HepG2 (cell line): ENCODE measurements around the gene BIK. TPM values are rescaled to one million over a fixed set of nuclear protein-coding genes. Genes with fewer than 3 reads are reported as not detected.

ENCODE experiments used
- ATAD3A ChIP-seq: sonication (generic); formaldehyde crosslinking; IDR thresholded peaks from 2 replicates; pipeline ENCODE4 v1.4.0; 2020; ENCODE audit warnings: missing genetic modification reagents
- CBX1 ChIP-seq: IDR thresholded peaks from one replicate; pipeline ENCODE4 v1.6.1; 2016; ENCODE audit warnings: antibody characterized with exemption, low read depth
- ELF4 ChIP-seq: sonication (generic); formaldehyde crosslinking; IDR thresholded peaks from 2 replicates; pipeline ENCODE4 v1.5.0; 2020; ENCODE audit warnings: missing genetic modification reagents, mild to moderate bottlenecking, moderate library complexity, borderline replicate concordance
- IRF2 ChIP-seq: IDR thresholded peaks from 2 replicates; pipeline ENCODE4 v1.6.1; 2018; ENCODE audit warnings: missing genetic modification reagents, missing compliant biosample characterization
- MBD4 ChIP-seq: IDR thresholded peaks from 2 replicates; pipeline ENCODE4 v1.6.1; 2012; ENCODE audit warnings: low read length, inconsistent platforms, borderline replicate concordance
- MED1 ChIP-seq: sonication (generic); formaldehyde crosslinking; IDR thresholded peaks from 2 replicates; pipeline ENCODE4 v1.4.0; 2020; ENCODE audit warnings: missing genetic modification reagents
- SMARCC2 ChIP-seq: fragments of 450-650 bp; IDR thresholded peaks from 2 replicates; pipeline ENCODE4 v1.6.1; 2017; ENCODE audit warnings: antibody characterized with exemption, mild to moderate bottlenecking
- STAG1 ChIP-seq: sonication (generic); formaldehyde crosslinking; IDR thresholded peaks from 2 replicates; pipeline ENCODE4 v1.4.0; 2020; ENCODE audit warnings: missing genetic modification reagents
- ZNF530 ChIP-seq: sonication (generic); formaldehyde crosslinking; IDR thresholded peaks from 2 replicates; pipeline ENCODE4 v1.5.0; 2020; ENCODE audit warnings: low read depth, mild to moderate bottlenecking, missing genetic modification reagents
- ZNF563 ChIP-seq: sonication (generic); formaldehyde crosslinking; IDR thresholded peaks from 2 replicates; pipeline ENCODE4 v1.8.0; 2022; ENCODE audit warnings: mild to moderate bottlenecking, moderate library complexity, missing genetic modification reagents
- ZNF570 ChIP-seq: sonication (generic); formaldehyde crosslinking; IDR thresholded peaks from 2 replicates; pipeline ENCODE4 v1.4.0; 2020; ENCODE audit warnings: mild to moderate bottlenecking, missing genetic modification reagents, borderline replicate concordance
- ZNF672 ChIP-seq: sonication (generic); formaldehyde crosslinking; IDR thresholded peaks from 2 replicates; pipeline ENCODE4 v1.8.1; 2022; ENCODE audit warnings: missing genetic modification reagents
- ZNF777 ChIP-seq: sonication (generic); formaldehyde crosslinking; IDR thresholded peaks from 2 replicates; pipeline ENCODE4 v1.4.0; 2020; ENCODE audit warnings: missing genetic modification reagents
- ZNF781 ChIP-seq: sonication (generic); formaldehyde crosslinking; IDR thresholded peaks from 2 replicates; pipeline ENCODE4 v1.5.1; 2020; ENCODE audit warnings: borderline replicate concordance, mild to moderate bottlenecking, missing genetic modification reagents; ENCODE audit errors: not compliant biosample characterization
- ZNF83 ChIP-seq: sonication (generic); formaldehyde crosslinking; IDR thresholded peaks from 2 replicates; pipeline ENCODE4 v1.4.0; 2020; ENCODE audit warnings: missing genetic modification reagents, mild to moderate bottlenecking, borderline replicate concordance
- ZSCAN22 ChIP-seq: sonication (generic); formaldehyde crosslinking; IDR thresholded peaks from 2 replicates; pipeline ENCODE4 v1.4.0; 2020; ENCODE audit warnings: mild to moderate bottlenecking, missing genetic modification reagents
- polyA plus RNA-seq, 8 experiments: library from polyadenylated mRNA; depleted of rRNA in 3 of 8; stranded (reverse) in 7 of 8; unstranded in 1 of 8; fragments of >200 nt; fragmentation: Illumina TruSeq in 4 of 8; extraction: Trizol in 4 of 8; gene quantifications; 2 replicates each; pipeline versions ENCODE4 v1.2.1 to v1.2.3, GENCODE V29; 2011 to 2016; ENCODE audit warnings: low read depth in 4 of 8, missing spikeins in 1 of 8, mixed read lengths in 1 of 8; ENCODE audit not compliant: insufficient read depth in 1 of 8
- total RNA-seq, 5 experiments: library from RNA; depleted of rRNA; stranded (reverse); fragments of >200 nt; fragmentation: Illumina TruSeq; extraction: Trizol; gene quantifications; 2 replicates each; pipeline ENCODE4 v1.2.3, GENCODE V29; 2016; ENCODE audit warnings: low read depth in 1 of 5
- TF ChIP-seq, protein P1 (sequence below): IDR thresholded peaks from 2 replicates; pipeline ENCODE4 v1.6.1; 2016; ENCODE audit warnings: missing biosample characterization, missing genetic modification reagents, low read depth
- TF ChIP-seq, protein P2 (sequence below): sonication (generic); formaldehyde crosslinking; IDR thresholded peaks from 2 replicates; pipeline ENCODE4 v1.4.0; 2020; ENCODE audit warnings: missing genetic modification reagents
- TF ChIP-seq, protein P3 (sequence below): IDR thresholded peaks from 2 replicates; pipeline ENCODE4 v1.6.1; 2016; ENCODE audit warnings: low read depth, borderline replicate concordance
- TF ChIP-seq, protein P4 (sequence below): sonication (generic); formaldehyde crosslinking; IDR thresholded peaks from 2 replicates; pipeline ENCODE4 v1.4.0; 2020; ENCODE audit warnings: missing genetic modification reagents
- TF ChIP-seq, protein P5 (sequence below): sonication (generic); formaldehyde crosslinking; IDR thresholded peaks from 2 replicates; pipeline ENCODE4 v1.5.0; 2020; ENCODE audit warnings: mild to moderate bottlenecking, missing genetic modification reagents, moderate library complexity

BIK gene
- total and polyA plus RNA-seq, 2 of the 13 experiments (the other 11 are each of a cell fraction or from before 2014, with no cell fraction given): 0.54 to 0.80 TPM

DNA sequence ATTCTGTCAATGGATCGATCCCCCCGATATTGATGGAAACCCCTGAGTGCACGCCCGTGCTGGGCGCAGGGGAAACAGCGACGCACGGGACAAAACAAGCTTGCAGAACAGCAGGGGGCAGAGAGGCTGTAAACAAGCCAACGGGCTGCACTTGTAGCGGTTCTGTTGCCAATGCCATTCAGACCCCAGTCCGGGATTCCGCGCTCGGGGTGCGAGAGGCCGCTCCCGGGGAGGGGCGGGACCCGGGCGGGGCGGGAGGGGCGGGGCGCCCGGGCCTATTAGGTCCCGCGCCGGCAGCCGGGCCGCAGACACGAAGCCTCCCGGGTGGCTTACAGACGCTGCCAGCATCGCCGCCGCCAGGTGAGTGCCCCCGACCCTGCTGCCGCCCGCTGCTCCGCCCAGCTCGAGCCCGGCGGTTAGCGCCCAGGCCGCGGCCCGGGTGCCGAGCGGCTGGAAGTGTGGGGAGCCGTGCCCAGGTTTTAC, at the start of gene BIK (continued):
- TF ChIP-seq ZNF777 (CRISPR knock-in tag): no peak; the same call in none of the 2 replicates
- TF ChIP-seq, protein P1, sequence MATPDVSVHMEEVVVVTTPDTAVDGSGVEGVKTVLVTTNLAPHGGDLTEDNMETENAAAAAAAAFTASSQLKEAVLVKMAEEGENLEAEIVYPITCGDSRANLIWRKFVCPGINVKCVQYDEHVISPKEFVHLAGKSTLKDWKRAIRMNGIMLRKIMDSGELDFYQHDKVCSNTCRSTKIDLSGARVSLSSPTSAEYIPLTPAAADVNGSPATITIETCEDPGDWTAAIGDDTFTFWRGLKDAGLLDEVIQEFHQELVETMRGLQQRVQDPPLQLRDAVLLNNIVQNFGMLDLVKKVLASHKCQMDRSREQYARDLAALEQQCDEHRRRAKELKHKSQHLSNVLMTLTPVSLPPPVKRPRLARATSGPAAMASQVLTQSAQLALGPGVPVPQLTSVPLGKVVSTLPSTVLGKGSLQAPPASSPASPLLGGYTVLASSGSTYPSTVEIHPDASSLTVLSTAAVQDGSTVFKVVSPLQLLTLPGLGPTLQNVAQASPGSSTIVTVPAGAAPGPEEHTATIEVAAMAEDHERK (CRISPR knock-in tag): no peak
- TF ChIP-seq, protein P2, sequence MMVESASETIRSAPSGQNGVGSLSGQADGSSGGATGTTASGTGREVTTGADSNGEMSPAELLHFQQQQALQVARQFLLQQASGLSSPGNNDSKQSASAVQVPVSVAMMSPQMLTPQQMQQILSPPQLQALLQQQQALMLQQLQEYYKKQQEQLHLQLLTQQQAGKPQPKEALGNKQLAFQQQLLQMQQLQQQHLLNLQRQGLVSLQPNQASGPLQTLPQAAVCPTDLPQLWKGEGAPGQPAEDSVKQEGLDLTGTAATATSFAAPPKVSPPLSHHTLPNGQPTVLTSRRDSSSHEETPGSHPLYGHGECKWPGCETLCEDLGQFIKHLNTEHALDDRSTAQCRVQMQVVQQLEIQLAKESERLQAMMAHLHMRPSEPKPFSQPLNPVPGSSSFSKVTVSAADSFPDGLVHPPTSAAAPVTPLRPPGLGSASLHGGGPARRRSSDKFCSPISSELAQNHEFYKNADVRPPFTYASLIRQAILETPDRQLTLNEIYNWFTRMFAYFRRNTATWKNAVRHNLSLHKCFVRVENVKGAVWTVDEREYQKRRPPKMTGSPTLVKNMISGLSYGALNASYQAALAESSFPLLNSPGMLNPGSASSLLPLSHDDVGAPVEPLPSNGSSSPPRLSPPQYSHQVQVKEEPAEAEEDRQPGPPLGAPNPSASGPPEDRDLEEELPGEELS (CRISPR knock-in tag): peak; percentile 30; the same call in 1 of the 2 replicates
- no peak for TF ChIP-seq SMARCC2
- TF ChIP-seq ATAD3A (CRISPR knock-in tag): no peak
- TF ChIP-seq ZSCAN22 (CRISPR knock-in tag): no peak
- TF ChIP-seq ZNF781: no peak
- TF ChIP-seq, protein P3, sequence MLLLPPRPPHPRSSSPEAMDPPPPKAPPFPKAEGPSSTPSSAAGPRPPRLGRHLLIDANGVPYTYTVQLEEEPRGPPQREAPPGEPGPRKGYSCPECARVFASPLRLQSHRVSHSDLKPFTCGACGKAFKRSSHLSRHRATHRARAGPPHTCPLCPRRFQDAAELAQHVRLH (CRISPR knock-in tag): no peak
- no peak for TF ChIP-seq ZNF530 (CRISPR knock-in tag)
- TF ChIP-seq MED1 (CRISPR knock-in tag): no peak
- no peak for TF ChIP-seq ELF4
- no peak for TF ChIP-seq IRF2
- TF ChIP-seq ZNF672 (CRISPR knock-in tag): no peak
- TF ChIP-seq CBX1: no peak
- TF ChIP-seq ZNF83 (CRISPR knock-in tag): no peak
- TF ChIP-seq ZNF563 (CRISPR knock-in tag): no peak
- TF ChIP-seq ZNF570 (CRISPR knock-in tag): no peak
- peak; percentile 47 for TF ChIP-seq STAG1
- TF ChIP-seq, protein P4, sequence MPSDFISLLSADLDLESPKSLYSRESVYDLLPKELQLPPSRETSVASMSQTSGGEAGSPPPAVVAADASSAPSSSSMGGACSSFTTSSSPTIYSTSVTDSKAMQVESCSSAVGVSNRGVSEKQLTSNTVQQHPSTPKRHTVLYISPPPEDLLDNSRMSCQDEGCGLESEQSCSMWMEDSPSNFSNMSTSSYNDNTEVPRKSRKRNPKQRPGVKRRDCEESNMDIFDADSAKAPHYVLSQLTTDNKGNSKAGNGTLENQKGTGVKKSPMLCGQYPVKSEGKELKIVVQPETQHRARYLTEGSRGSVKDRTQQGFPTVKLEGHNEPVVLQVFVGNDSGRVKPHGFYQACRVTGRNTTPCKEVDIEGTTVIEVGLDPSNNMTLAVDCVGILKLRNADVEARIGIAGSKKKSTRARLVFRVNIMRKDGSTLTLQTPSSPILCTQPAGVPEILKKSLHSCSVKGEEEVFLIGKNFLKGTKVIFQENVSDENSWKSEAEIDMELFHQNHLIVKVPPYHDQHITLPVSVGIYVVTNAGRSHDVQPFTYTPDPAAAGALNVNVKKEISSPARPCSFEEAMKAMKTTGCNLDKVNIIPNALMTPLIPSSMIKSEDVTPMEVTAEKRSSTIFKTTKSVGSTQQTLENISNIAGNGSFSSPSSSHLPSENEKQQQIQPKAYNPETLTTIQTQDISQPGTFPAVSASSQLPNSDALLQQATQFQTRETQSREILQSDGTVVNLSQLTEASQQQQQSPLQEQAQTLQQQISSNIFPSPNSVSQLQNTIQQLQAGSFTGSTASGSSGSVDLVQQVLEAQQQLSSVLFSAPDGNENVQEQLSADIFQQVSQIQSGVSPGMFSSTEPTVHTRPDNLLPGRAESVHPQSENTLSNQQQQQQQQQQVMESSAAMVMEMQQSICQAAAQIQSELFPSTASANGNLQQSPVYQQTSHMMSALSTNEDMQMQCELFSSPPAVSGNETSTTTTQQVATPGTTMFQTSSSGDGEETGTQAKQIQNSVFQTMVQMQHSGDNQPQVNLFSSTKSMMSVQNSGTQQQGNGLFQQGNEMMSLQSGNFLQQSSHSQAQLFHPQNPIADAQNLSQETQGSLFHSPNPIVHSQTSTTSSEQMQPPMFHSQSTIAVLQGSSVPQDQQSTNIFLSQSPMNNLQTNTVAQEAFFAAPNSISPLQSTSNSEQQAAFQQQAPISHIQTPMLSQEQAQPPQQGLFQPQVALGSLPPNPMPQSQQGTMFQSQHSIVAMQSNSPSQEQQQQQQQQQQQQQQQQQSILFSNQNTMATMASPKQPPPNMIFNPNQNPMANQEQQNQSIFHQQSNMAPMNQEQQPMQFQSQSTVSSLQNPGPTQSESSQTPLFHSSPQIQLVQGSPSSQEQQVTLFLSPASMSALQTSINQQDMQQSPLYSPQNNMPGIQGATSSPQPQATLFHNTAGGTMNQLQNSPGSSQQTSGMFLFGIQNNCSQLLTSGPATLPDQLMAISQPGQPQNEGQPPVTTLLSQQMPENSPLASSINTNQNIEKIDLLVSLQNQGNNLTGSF (CRISPR knock-in tag): no peak
- TF ChIP-seq MBD4: no peak
- TF ChIP-seq, protein P5, sequence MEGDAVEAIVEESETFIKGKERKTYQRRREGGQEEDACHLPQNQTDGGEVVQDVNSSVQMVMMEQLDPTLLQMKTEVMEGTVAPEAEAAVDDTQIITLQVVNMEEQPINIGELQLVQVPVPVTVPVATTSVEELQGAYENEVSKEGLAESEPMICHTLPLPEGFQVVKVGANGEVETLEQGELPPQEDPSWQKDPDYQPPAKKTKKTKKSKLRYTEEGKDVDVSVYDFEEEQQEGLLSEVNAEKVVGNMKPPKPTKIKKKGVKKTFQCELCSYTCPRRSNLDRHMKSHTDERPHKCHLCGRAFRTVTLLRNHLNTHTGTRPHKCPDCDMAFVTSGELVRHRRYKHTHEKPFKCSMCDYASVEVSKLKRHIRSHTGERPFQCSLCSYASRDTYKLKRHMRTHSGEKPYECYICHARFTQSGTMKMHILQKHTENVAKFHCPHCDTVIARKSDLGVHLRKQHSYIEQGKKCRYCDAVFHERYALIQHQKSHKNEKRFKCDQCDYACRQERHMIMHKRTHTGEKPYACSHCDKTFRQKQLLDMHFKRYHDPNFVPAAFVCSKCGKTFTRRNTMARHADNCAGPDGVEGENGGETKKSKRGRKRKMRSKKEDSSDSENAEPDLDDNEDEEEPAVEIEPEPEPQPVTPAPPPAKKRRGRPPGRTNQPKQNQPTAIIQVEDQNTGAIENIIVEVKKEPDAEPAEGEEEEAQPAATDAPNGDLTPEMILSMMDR (CRISPR knock-in tag): peak; percentile 60
